HepG2 (cell line): Measurements from ENCODE around the gene CEP89. TPM values are rescaled to one million over a fixed set of nuclear protein-coding genes. Genes with fewer than 3 reads are reported as not detected.

Experiments used
- ATAC-seq: fragments of 200-7000 bp; cut with Tn5 transposase; 3 replicates; pipeline ENCODE4 v1.9.1; 2020; ENCODE audit warnings: mild to moderate bottlenecking, moderate library complexity
- BruUV-seq: library from RNA; stranded (reverse); fragments of 400-500 nt; replicated peaks from 2 replicates; lab custom pipeline; 2021; lab: Mats Ljungman, UMichigan
- CTCF ChIA-PET: fragments of 300-600 bp; formaldehyde crosslinking; extraction: SDS; loops from one replicate; lab custom pipeline; 2021; ENCODE audit warnings: low total read pairs, inconsistent platforms, low intra/inter-chr PET ratio; lab: Yijun Ruan, JAX
- POLR2A ChIA-PET: fragments of 350-600 bp; sonication (Branson Sonifier 250); formaldehyde crosslinking; loops from one replicate; lab custom pipeline; 2020; ENCODE audit warnings: antibody characterized with exemption, inconsistent platforms; lab: Yijun Ruan, JAX
- DNase-seq: peaks from one replicate; pipeline ENCODE4 v3.0.0-alpha.2; 2015; ENCODE audit warnings: low spot score
- FAIRE-seq: peaks from 3 replicates; lab custom pipeline; 2011; peaks lifted over from hg19 to GRCh38; lab: Jason Lieb, UNC
- H2AFZ ChIP-seq: one replicate; pipeline ENCODE4 v1.6.1; 2011; ENCODE audit warnings: low read length, inconsistent platforms
- H3K27ac ChIP-seq: fragments of 300-600 bp; 3 replicates; pipeline ENCODE4 v1.8.0; 2011; ENCODE audit warnings: mixed run types, mild to moderate bottlenecking, mixed read lengths, low read length, inconsistent platforms; ENCODE audit not compliant: insufficient read depth; ENCODE audit errors: extremely low read length
- H3K27me3 ChIP-seq, 2 experiments: fragments of 200-600 bp in 1 of 2; 2 replicates in 1 of 2; 3 replicates in 1 of 2; pipeline versions ENCODE4 v1.6.0 to v1.8.0; 2011; ENCODE audit warnings: low read length in 2 of 2, mild to moderate bottlenecking in 2 of 2, moderate library complexity in 2 of 2, inconsistent platforms in 1 of 2; ENCODE audit not compliant: insufficient read depth in 2 of 2, control insufficient read depth in 1 of 2
- H3K36me3 ChIP-seq, 2 experiments: fragments of 200-600 bp in 1 of 2; replicated peaks in 1 of 2; 2 replicates in 1 of 2; 3 replicates in 1 of 2; pipeline versions ENCODE4 v1.5.1 to v1.8.0; 2011; ENCODE audit warnings: low read length in 2 of 2, inconsistent platforms in 1 of 2; ENCODE audit not compliant: insufficient read depth in 2 of 2, control insufficient read depth in 1 of 2
- H3K4me1 ChIP-seq: 2 replicates; pipeline ENCODE4 v1.5.1; 2012; ENCODE audit warnings: low read length, inconsistent platforms; ENCODE audit not compliant: insufficient read depth
- H3K4me2 ChIP-seq: 2 replicates; pipeline ENCODE4 v1.6.0; 2011; ENCODE audit warnings: low read depth, low read length, inconsistent platforms
- H3K4me3 ChIP-seq, 3 experiments: fragments of 200-600 bp in 1 of 3; sonication (generic), shearing (Covaris generic) in 1 of 3; replicated peaks in 1 of 3; 2 replicates each; pipeline ENCODE4 v1.5.1; 2011 to 2016; ENCODE audit warnings: low read length in 3 of 3, inconsistent platforms in 2 of 3, low read depth in 2 of 3, mild to moderate bottlenecking in 2 of 3, control low read depth in 1 of 3, mixed read lengths in 1 of 3; ENCODE audit not compliant: insufficient read depth in 1 of 3
- H3K79me2 ChIP-seq: one replicate; pipeline ENCODE4 v1.6.1; 2011; ENCODE audit warnings: low read length, inconsistent platforms; ENCODE audit not compliant: insufficient read depth
- H3K9ac ChIP-seq: 2 replicates; pipeline ENCODE4 v1.6.0; 2011; ENCODE audit warnings: mild to moderate bottlenecking, low read depth, low read length, inconsistent platforms; ENCODE audit not compliant: insufficient read depth
- H3K9me3 ChIP-seq: 2 replicates; pipeline ENCODE4 v1.5.1; 2012; ENCODE audit warnings: mild to moderate bottlenecking, low read length
- H4K20me1 ChIP-seq: 2 replicates; pipeline ENCODE4 v1.6.0; 2011; ENCODE audit warnings: inconsistent platforms, mild to moderate bottlenecking, low read length, moderate library complexity; ENCODE audit not compliant: insufficient read depth
- CAMTA2 ChIP-seq: sonication (generic); formaldehyde crosslinking; IDR thresholded peaks from 2 replicates; pipeline ENCODE4 v1.4.0; 2020; ENCODE audit warnings: mild to moderate bottlenecking, missing genetic modification reagents, borderline replicate concordance
- HNF1B ChIP-seq: sonication (generic); formaldehyde crosslinking; IDR thresholded peaks from 2 replicates; pipeline ENCODE4 v1.5.1; 2020; ENCODE audit warnings: mild to moderate bottlenecking, moderate library complexity, missing genetic modification reagents
- HOXD1 ChIP-seq: sonication (generic); formaldehyde crosslinking; IDR thresholded peaks from 2 replicates; pipeline ENCODE4 v1.5.0; 2020; ENCODE audit warnings: missing genetic modification reagents
- KLF6 ChIP-seq: IDR thresholded peaks from 2 replicates; pipeline ENCODE4 v1.8.0; 2016; ENCODE audit warnings: missing biosample characterization, missing genetic modification reagents
- KMT2A ChIP-seq: sonication (generic); formaldehyde crosslinking; IDR thresholded peaks from 2 replicates; pipeline ENCODE4 v1.4.0; 2020; ENCODE audit warnings: missing genetic modification reagents
- NFIC ChIP-seq: IDR thresholded peaks from 2 replicates; pipeline ENCODE4 v1.6.1; 2012; ENCODE audit warnings: mild to moderate bottlenecking, low read length, inconsistent platforms
- PBX2 ChIP-seq: IDR thresholded peaks from 2 replicates; pipeline ENCODE4 v1.6.1; 2016; ENCODE audit warnings: control low read depth
- POLR2AphosphoS2 ChIP-seq: IDR thresholded peaks from 2 replicates; pipeline ENCODE4 v1.6.1; 2011; ENCODE audit warnings: low read depth, low read length, improper control_type of control experiment
- RERE ChIP-seq: IDR thresholded peaks from 2 replicates; pipeline ENCODE4 v1.6.1; 2016; ENCODE audit warnings: low read depth, missing genetic modification reagents, missing compliant biosample characterization
- SNAI1 ChIP-seq: sonication (generic); formaldehyde crosslinking; IDR thresholded peaks from 2 replicates; pipeline ENCODE4 v1.5.0; 2020; ENCODE audit warnings: mild to moderate bottlenecking, missing genetic modification reagents, borderline replicate concordance
- SP5 ChIP-seq: IDR thresholded peaks from 2 replicates; pipeline ENCODE4 v1.6.1; 2016; ENCODE audit warnings: low read depth, borderline replicate concordance
- SPEN ChIP-seq: sonication (generic); formaldehyde crosslinking; IDR thresholded peaks from 2 replicates; pipeline ENCODE4 v1.5.1; 2020; ENCODE audit warnings: low read depth, mild to moderate bottlenecking, missing genetic modification reagents
- ZFP36 ChIP-seq: fragments of 150-350 bp; IDR thresholded peaks from 2 replicates; pipeline ENCODE4 v1.6.1; 2018; ENCODE audit warnings: borderline replicate concordance, low read length, low read depth; ENCODE audit not compliant: partially characterized antibody
- ZFP37 ChIP-seq: sonication (generic); formaldehyde crosslinking; IDR thresholded peaks from 2 replicates; pipeline ENCODE4 v1.4.0; 2020; ENCODE audit warnings: missing genetic modification reagents, borderline replicate concordance
- ZNF10 ChIP-seq: sonication (generic); formaldehyde crosslinking; IDR thresholded peaks from 2 replicates; pipeline ENCODE4 v1.4.0; 2020; ENCODE audit warnings: mild to moderate bottlenecking, low read depth, missing genetic modification reagents, borderline replicate concordance
- ZNF350 ChIP-seq: sonication (generic); formaldehyde crosslinking; IDR thresholded peaks from 2 replicates; pipeline ENCODE4 v1.4.0; 2020; ENCODE audit warnings: mild to moderate bottlenecking, low read depth, missing genetic modification reagents, borderline replicate concordance
- ZNF616 ChIP-seq: sonication (generic); formaldehyde crosslinking; IDR thresholded peaks from 2 replicates; pipeline ENCODE4 v1.5.0; 2020; ENCODE audit warnings: low read depth, mild to moderate bottlenecking, missing genetic modification reagents
- ZNF772 ChIP-seq: sonication (generic); formaldehyde crosslinking; IDR thresholded peaks from 2 replicates; pipeline ENCODE4 v1.5.0; 2020; ENCODE audit warnings: mild to moderate bottlenecking, missing genetic modification reagents
- ZNF816 ChIP-seq: sonication (generic); formaldehyde crosslinking; IDR thresholded peaks from 2 replicates; pipeline ENCODE4 v1.8.0; 2022; ENCODE audit warnings: missing genetic modification reagents, mild to moderate bottlenecking, borderline replicate concordance
- in situ Hi-C: cut with HindIII; loops from 2 replicates; pipeline ENCODE4 v1.10.0; 2017; ENCODE audit warnings: low pct_unique_long_range_greater_than_20kb; ENCODE audit not compliant: extremely low pct_ligation_motif_present
- intact Hi-C: fragments of 100-400 bp; cut with micrococcal nuclease; formaldehyde crosslinking; loops from one replicate; pipeline ENCODE4 v1.10.0; 2022; ENCODE audit not compliant: unreplicated experiment
- polyA plus RNA-seq, 8 experiments: library from polyadenylated mRNA; depleted of rRNA in 3 of 8; stranded (reverse) in 7 of 8; unstranded in 1 of 8; fragments of >200 nt; fragmentation: Illumina TruSeq in 4 of 8; extraction: Trizol in 4 of 8; gene quantifications; 2 replicates each; pipeline versions ENCODE4 v1.2.1 to v1.2.3, GENCODE V29; 2011 to 2016; ENCODE audit warnings: low read depth in 4 of 8, missing spikeins in 1 of 8, mixed read lengths in 1 of 8; ENCODE audit not compliant: insufficient read depth in 1 of 8
- total RNA-seq, 5 experiments: library from RNA; depleted of rRNA; stranded (reverse); fragments of >200 nt; fragmentation: Illumina TruSeq; extraction: Trizol; gene quantifications; 2 replicates each; pipeline ENCODE4 v1.2.3, GENCODE V29; 2016; ENCODE audit warnings: low read depth in 1 of 5

The CEP89 gene
- total and polyA plus RNA-seq, 2 of the 13 experiments (the other 11 are each of a cell fraction or from before 2014, with no cell fraction given) = 7.2 to 10.9 TPM

GRCh38 chr19:32909257-32909656 is 62.5 kb downstream of the CEP89 start:
- H3K4me1 ChIP-seq = no peaks in the 10 kb centered on the region
- ChIA-PET POLR2A (no interaction called here), CTCF (no interaction called here)
- H3K9ac ChIP-seq = no peak overlapping the region
- H3K27me3 ChIP-seq = no peaks in the 10 kb centered on the region
- DNase-seq (no peak), ATAC-seq (no peak), FAIRE-seq (no peak)
- no peak overlapping the region for H3K27ac ChIP-seq
- intact Hi-C loops = no loop called here
- no peak overlapping the region for H3K4me3 ChIP-seq
- H3K4me2 ChIP-seq = no peak overlapping the region
- BruUV-seq = no TSS peak
- no peaks in the 10 kb centered on the region for H4K20me1 ChIP-seq
- H2AFZ ChIP-seq = no peak overlapping the region
- in situ Hi-C loops = no loop called here
- no peaks in the 10 kb centered on the region for H3K79me2 ChIP-seq
- H3K36me3 ChIP-seq = peaks cover 0 to 1% of the 10 kb centered on the region in 2 experiments; a peak in 2 of 5 replicates
- H3K9me3 ChIP-seq = no peaks in the 10 kb centered on the region
- TF ChIP-seq ZNF772 (no peak), KLF6 (CRISPR knock-in tag) (no peak), ZNF616 (CRISPR knock-in tag) (no peak), ZFP36 (no peak), RERE (CRISPR knock-in tag) (no peak), KMT2A (CRISPR knock-in tag) (no peak), HOXD1 (no peak), SP5 (no peak), ZNF10 (CRISPR knock-in tag) (no peak), PBX2 (no peak), ZNF816 (CRISPR knock-in tag) (no peak), POLR2AphosphoS2 (no peak), NFIC (no peak), ZNF350 (CRISPR knock-in tag) (no peak), ZFP37 (CRISPR knock-in tag) (no peak), CAMTA2 (CRISPR knock-in tag) (no peak), HNF1B (CRISPR knock-in tag) (no peak), SPEN (CRISPR knock-in tag) (no peak), SNAI1 (CRISPR knock-in tag) (no peak)
